ENCODE results near the gene HSD11B2. TPM values are rescaled to one million over a fixed set of nuclear protein-coding genes. Genes with fewer than 3 reads are reported as not detected.
A peak's percentile ranks its signal among the peaks of the same experiment; 100 is the strongest.

Gene HSD11B2
- total RNA-seq, 1 experiment from 2014 or later: not detected

DNA sequence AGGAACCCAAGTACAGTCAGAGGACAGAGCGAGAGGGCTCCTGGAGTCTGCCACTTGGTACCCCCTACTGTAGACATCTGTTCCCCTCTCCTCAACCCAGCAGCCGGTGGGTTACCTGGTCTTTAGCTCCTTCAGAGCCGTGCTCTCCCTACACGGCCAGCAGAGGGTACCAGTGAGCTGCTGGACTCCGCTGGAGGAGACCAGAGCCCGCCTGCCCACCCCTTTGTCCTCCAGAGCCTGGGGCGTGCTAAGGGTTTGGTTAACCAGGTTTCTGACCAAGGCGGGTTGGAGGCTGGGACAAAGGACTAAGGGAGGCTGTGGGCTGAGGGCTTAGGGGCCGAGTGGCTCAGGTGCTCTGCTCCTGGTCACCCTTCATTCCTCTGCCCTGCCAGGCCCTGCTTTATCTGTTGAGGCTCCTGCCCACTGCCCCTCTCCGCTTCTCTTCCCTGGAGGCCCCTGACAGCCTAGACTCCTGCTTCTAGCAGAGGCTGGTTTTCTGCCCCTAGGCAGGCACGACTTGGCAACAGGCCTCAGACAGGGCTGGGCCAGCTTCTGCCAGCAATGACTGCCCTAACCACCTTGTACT lies 2.7 kb upstream of the HSD11B2 start:
- no peak overlapping the region for H3K4me3 ChIP-seq
- H3K4me1 ChIP-seq (replicated peaks): peaks cover 29% of the 10 kb centered on the region
- DNase-seq (ENCODE audit: low read depth in 1 of 2, low spot score in 2 of 2): peak; percentile 55 to 79
- H3K9me3 ChIP-seq (replicated peaks): no peaks in the 10 kb centered on the region; the same call in 1 of the 2 replicates
- H3K27me3 ChIP-seq (replicated peaks): peaks cover 31% of the 10 kb centered on the region
- H3K27ac ChIP-seq: no peak overlapping the region
- H3K36me3 ChIP-seq: no peaks in the 10 kb centered on the region

GRCh38 chr16:67429053-67429798 lies 1.7 kb upstream of the HSD11B2 start:
- peaks cover 31% of the 10 kb centered on the region for H3K27me3 ChIP-seq (replicated peaks)
- peaks cover 29% of the 10 kb centered on the region for H3K4me1 ChIP-seq (replicated peaks)

GRCh38 chr16:67429799-67430503 lies 970 bp upstream of the HSD11B2 start:
- Histone ChIP-seq H3K9me3 (replicated peaks) (no peaks in the 10 kb centered on the region; the same call in 1 of the 2 replicates), H3K4me1 (replicated peaks) (peaks cover 23% of the 10 kb centered on the region), H3K27ac (no peak overlapping the region), H3K36me3 (no peaks in the 10 kb centered on the region), H3K27me3 (replicated peaks) (peaks cover 31% of the 10 kb centered on the region), H3K4me3 (no peak overlapping the region)
- DNase-seq (ENCODE audit: low read depth in 1 of 2, low spot score in 2 of 2): no peak

More at GRCh38 chr16:67429053-67429798, 1.7 kb upstream of the HSD11B2 start:
- no peak for DNase-seq (ENCODE audit: low read depth in 1 of 2, low spot score in 2 of 2)
- no peaks in the 10 kb centered on the region for H3K36me3 ChIP-seq
- no peak overlapping the region for H3K27ac ChIP-seq
- no peaks in the 10 kb centered on the region; the same call in 1 of the 2 replicates for H3K9me3 ChIP-seq (replicated peaks)
- no peak overlapping the region for H3K4me3 ChIP-seq

GRCh38 chr16:67430504-67430976 lies 381 bp upstream of the HSD11B2 start:
- Histone ChIP-seq H3K4me1 (replicated peaks) (peaks cover 18% of the 10 kb centered on the region), H3K9me3 (replicated peaks) (no peaks in the 10 kb centered on the region; the same call in 1 of the 2 replicates), H3K4me3 (0 out of 2 replicates have a peak overlapping the region, but pooled peaks have one; percentile 13), H3K27me3 (replicated peaks) (peaks cover 31% of the 10 kb centered on the region), H3K36me3 (no peaks in the 10 kb centered on the region), H3K27ac (no peak overlapping the region)
- no peak for DNase-seq (ENCODE audit: low read depth in 1 of 2, low spot score in 2 of 2)

- Histone ChIP-seq H3K9me3 (replicated peaks) (no peaks in the 10 kb centered on the region; the same call in 1 of the 2 replicates), H3K4me3 (peak overlapping the region; percentile 32), H3K4me1 (replicated peaks) (peaks cover 18% of the 10 kb centered on the region), H3K36me3 (peaks cover 4% of the 10 kb centered on the region), H3K27me3 (replicated peaks) (peaks cover 31% of the 10 kb centered on the region), H3K27ac (no peak overlapping the region)
- DNase-seq (ENCODE audit: low read depth in 1 of 2, low spot score in 2 of 2): no peak
Measured at GRCh38 chr16:67431775-67432505, 1.0 kb downstream of the HSD11B2 start.

- no peak overlapping the region for H3K27ac ChIP-seq
- no peak overlapping the region for H3K4me3 ChIP-seq
- no peaks in the 10 kb centered on the region; the same call in 1 of the 2 replicates for H3K9me3 ChIP-seq (replicated peaks)
Measured at GRCh38 chr16:67432506-67432890, 1.6 kb downstream of the HSD11B2 start.

DNA sequence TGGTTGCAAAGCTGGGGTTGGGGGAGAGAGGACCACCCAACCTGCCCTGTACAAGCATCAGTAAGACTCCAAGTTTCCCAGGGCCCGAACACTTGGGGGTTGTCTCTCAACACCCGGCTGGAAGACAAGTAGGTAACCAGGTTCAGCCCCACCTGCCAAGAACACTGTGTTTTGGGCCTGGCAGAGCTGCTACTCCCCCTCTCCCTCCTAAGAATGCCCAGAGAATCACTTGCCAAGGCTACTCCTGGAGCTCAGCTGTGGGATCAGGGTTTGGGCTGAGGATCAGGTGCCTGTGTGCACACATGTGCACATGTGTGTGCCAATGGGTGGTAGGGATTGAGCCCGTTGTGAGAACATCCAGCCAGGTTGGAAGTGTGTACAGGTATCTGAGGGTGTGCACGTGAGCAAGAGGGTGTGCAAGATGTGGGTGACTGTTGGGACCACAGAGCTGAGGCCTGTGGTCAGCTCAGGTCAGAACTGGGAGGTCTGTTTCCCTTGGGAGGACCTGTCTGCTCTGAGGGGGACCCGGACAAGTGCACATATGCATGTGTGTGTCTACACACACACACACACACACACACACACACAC lies 2.3 kb downstream of the HSD11B2 start:
- Histone ChIP-seq H3K9me3 (replicated peaks) (no peaks in the 10 kb centered on the region; the same call in 1 of the 2 replicates), H3K27ac (no peak overlapping the region)

More at GRCh38 chr16:67432506-67432890, 1.6 kb downstream of the HSD11B2 start:
- no peak for DNase-seq (ENCODE audit: low read depth in 1 of 2, low spot score in 2 of 2)
- peaks cover 4% of the 10 kb centered on the region for H3K36me3 ChIP-seq
- H3K4me1 ChIP-seq (replicated peaks): peaks cover 18% of the 10 kb centered on the region
- peaks cover 31% of the 10 kb centered on the region for H3K27me3 ChIP-seq (replicated peaks)

DNA sequence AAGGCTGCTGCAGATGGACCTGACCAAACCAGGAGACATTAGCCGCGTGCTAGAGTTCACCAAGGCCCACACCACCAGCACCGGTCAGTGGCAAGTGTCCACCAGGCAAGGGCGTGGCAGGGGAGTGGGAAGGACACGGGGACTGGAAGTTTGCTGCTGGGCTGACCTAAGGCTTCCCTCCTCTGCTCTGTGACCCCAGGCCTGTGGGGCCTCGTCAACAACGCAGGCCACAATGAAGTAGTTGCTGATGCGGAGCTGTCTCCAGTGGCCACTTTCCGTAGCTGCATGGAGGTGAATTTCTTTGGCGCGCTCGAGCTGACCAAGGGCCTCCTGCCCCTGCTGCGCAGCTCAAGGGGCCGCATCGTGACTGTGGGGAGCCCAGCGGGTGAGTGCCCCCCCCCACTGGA lies 4.8 kb downstream of the HSD11B2 start:
- Histone ChIP-seq H3K27ac (no peak overlapping the region), H3K9me3 (replicated peaks) (no peaks in the 10 kb centered on the region; the same call in 1 of the 2 replicates), H3K27me3 (replicated peaks) (peaks cover 5% of the 10 kb centered on the region), H3K4me1 (replicated peaks) (peaks cover 8% of the 10 kb centered on the region), H3K36me3 (peaks cover 26% of the 10 kb centered on the region), H3K4me3 (no peak overlapping the region)
- no peak for DNase-seq (ENCODE audit: low read depth in 1 of 2, low spot score in 2 of 2)

More for the DNA sequence above, 2.3 kb downstream of the HSD11B2 start:
- Histone ChIP-seq H3K4me3 (no peak overlapping the region), H3K27me3 (replicated peaks) (peaks cover 30% of the 10 kb centered on the region), H3K36me3 (peaks cover 11% of the 10 kb centered on the region), H3K4me1 (replicated peaks) (peaks cover 17% of the 10 kb centered on the region)
- no peak for DNase-seq (ENCODE audit: low read depth in 1 of 2, low spot score in 2 of 2)

DNA sequence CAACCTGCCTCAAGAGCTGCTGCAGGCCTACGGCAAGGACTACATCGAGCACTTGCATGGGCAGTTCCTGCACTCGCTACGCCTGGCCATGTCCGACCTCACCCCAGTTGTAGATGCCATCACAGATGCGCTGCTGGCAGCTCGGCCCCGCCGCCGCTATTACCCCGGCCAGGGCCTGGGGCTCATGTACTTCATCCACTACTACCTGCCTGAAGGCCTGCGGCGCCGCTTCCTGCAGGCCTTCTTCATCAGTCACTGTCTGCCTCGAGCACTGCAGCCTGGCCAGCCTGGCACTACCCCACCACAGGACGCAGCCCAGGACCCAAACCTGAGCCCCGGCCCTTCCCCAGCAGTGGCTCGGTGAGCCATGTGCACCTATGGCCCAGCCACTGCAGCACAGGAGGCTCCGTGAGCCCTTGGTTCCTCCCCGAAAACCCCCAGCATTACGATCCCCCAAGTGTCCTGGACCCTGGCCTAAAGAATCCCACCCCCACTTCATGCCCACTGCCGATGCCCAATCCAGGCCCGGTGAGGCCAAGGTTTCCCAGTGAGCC lies 5.8 kb downstream of the HSD11B2 start:
- H3K4me1 ChIP-seq (replicated peaks): peaks cover 2% of the 10 kb centered on the region
- no peak for DNase-seq (ENCODE audit: low read depth in 1 of 2, low spot score in 2 of 2)

GRCh38 chr16:67437513-67437912 lies 6.6 kb downstream of the HSD11B2 start:
- H3K4me3 ChIP-seq: no peak overlapping the region
- no peak overlapping the region for H3K27ac ChIP-seq
- no peaks in the 10 kb centered on the region for H3K9me3 ChIP-seq (replicated peaks)
- H3K27me3 ChIP-seq (replicated peaks): no peaks in the 10 kb centered on the region
- DNase-seq (ENCODE audit: low read depth in 1 of 2, low spot score in 2 of 2): no peak
- H3K36me3 ChIP-seq: peaks cover 33% of the 10 kb centered on the region
- no peaks in the 10 kb centered on the region for H3K4me1 ChIP-seq (replicated peaks)

More for the DNA sequence above, 5.8 kb downstream of the HSD11B2 start:
- no peaks in the 10 kb centered on the region; the same call in 1 of the 2 replicates for H3K9me3 ChIP-seq (replicated peaks)
- no peak overlapping the region for H3K4me3 ChIP-seq
- H3K27me3 ChIP-seq (replicated peaks): peaks cover under 1% of the 10 kb centered on the region; the same call in 1 of the 2 replicates
- peaks cover 31% of the 10 kb centered on the region for H3K36me3 ChIP-seq
- no peak overlapping the region for H3K27ac ChIP-seq

GRCh38 chr16:67438098-67438791 lies 7.3 kb downstream of the HSD11B2 start:
- Histone ChIP-seq H3K27me3 (replicated peaks) (no peaks in the 10 kb centered on the region), H3K36me3 (peaks cover 36% of the 10 kb centered on the region), H3K9me3 (replicated peaks) (no peaks in the 10 kb centered on the region), H3K27ac (no peak overlapping the region), H3K4me1 (replicated peaks) (no peaks in the 10 kb centered on the region), H3K4me3 (no peak overlapping the region)
- no peak for DNase-seq (ENCODE audit: low read depth in 1 of 2, low spot score in 2 of 2)

DNA sequence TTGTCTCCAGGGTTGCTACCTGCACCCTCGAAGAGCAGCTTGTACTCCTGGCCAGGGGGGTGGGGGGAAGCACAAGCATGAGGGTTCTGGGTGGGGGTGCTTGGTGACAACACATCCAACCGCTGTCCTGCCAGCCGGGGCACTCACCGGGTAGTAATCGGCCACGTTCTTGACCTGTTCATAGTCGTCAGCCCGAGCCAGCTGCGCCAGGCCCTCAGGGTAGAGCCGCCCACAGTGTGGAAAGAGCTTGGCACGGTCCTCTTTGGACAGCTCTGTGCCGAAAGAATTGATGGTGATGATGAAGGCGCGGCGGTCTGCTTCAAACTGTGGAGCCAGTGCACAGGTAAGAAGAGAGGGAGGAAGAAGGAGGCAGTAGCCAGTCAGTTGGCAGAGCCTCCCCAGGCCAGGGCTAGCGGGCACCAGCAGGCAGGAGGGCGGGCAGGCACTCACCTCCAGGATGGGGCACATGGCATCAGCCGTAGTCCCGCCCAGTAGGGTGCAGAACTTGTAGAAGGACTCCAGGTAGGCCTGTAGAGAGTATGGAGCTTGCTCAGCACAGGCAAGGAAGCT lies 8.0 kb downstream of the HSD11B2 start:
- DNase-seq (ENCODE audit: low read depth in 1 of 2, low spot score in 2 of 2): no peak
- H3K27me3 ChIP-seq (replicated peaks): no peaks in the 10 kb centered on the region
- H3K36me3 ChIP-seq: peaks cover 37% of the 10 kb centered on the region
- H3K27ac ChIP-seq: no peak overlapping the region
- H3K4me3 ChIP-seq: no peak overlapping the region
- no peaks in the 10 kb centered on the region for H3K9me3 ChIP-seq (replicated peaks)
- no peaks in the 10 kb centered on the region for H3K4me1 ChIP-seq (replicated peaks)
